Astrocyte (in vitro differentiated cells and primary cell): ENCODE measurements around the gene PRSS22. TPM values are rescaled to one million over a fixed set of nuclear protein-coding genes. Genes with fewer than 3 reads are reported as not detected.

Experiments used
- DNase-seq: peaks from one replicate; pipeline ENCODE4 v3.0.0-alpha.2; 2010; ENCODE audit warnings: low read depth
- FAIRE-seq: peaks from 2 replicates; lab custom pipeline; 2011; peaks lifted over from hg19 to GRCh38; lab: Jason Lieb, UNC
- H2AFZ ChIP-seq: 2 replicates; pipeline ENCODE4 v1.6.0; 2012; ENCODE audit warnings: low read depth, low read length, inconsistent platforms
- H3K27ac ChIP-seq: 2 replicates; pipeline ENCODE4 v1.5.1; 2011; ENCODE audit warnings: low read depth, low read length, inconsistent platforms
- H3K27me3 ChIP-seq: 2 replicates; pipeline ENCODE4 v1.6.0; 2011; ENCODE audit warnings: low read length, inconsistent platforms; ENCODE audit not compliant: insufficient read depth
- H3K36me3 ChIP-seq: 2 replicates; pipeline ENCODE4 v1.5.1; 2011; ENCODE audit warnings: low read length, inconsistent platforms; ENCODE audit not compliant: insufficient read depth
- H3K4me1 ChIP-seq: 2 replicates; pipeline ENCODE4 v1.5.1; 2011; ENCODE audit warnings: low read length, inconsistent platforms; ENCODE audit not compliant: insufficient read depth
- H3K4me2 ChIP-seq: 2 replicates; pipeline ENCODE4 v1.6.0; 2012; ENCODE audit warnings: low read length, inconsistent platforms
- H3K4me3 ChIP-seq: 2 replicates; pipeline ENCODE4 v1.5.1; 2011; ENCODE audit warnings: low read depth, mild to moderate bottlenecking, low read length, inconsistent platforms; ENCODE audit not compliant: insufficient read depth
- H3K79me2 ChIP-seq: 2 replicates; pipeline ENCODE4 v1.6.0; 2012; ENCODE audit warnings: mild to moderate bottlenecking, low read length, inconsistent platforms; ENCODE audit not compliant: insufficient read depth
- H3K9ac ChIP-seq: 2 replicates; pipeline ENCODE4 v1.6.0; 2012; ENCODE audit warnings: mild to moderate bottlenecking, low read length, inconsistent platforms
- H3K9me3 ChIP-seq: 2 replicates; pipeline ENCODE4 v1.5.1; 2012; ENCODE audit warnings: low read depth, mild to moderate bottlenecking, low read length, inconsistent platforms; ENCODE audit not compliant: insufficient read depth
- H4K20me1 ChIP-seq: 2 replicates; pipeline ENCODE4 v1.6.0; 2012; ENCODE audit warnings: low read length, inconsistent platforms; ENCODE audit not compliant: insufficient read depth
- H3K27ac Mint-ChIP-seq: one replicate; pipeline ENCODE4 v1.8.0; 2021; ENCODE audit warnings: mild to moderate bottlenecking, mixed read lengths; ENCODE audit not compliant: unreplicated experiment
- H3K27me3 Mint-ChIP-seq: one replicate; pipeline ENCODE4 v1.8.0; 2021; ENCODE audit warnings: low read depth, mixed read lengths; ENCODE audit not compliant: unreplicated experiment
- H3K36me3 Mint-ChIP-seq: one replicate; pipeline ENCODE4 v1.8.0; 2021; ENCODE audit warnings: low read depth, mixed read lengths; ENCODE audit not compliant: unreplicated experiment
- H3K4me1 Mint-ChIP-seq: one replicate; pipeline ENCODE4 v1.8.0; 2021; ENCODE audit warnings: low read depth, mixed read lengths; ENCODE audit not compliant: unreplicated experiment
- H3K4me3 Mint-ChIP-seq: one replicate; pipeline ENCODE4 v1.8.0; 2021; ENCODE audit warnings: mild to moderate bottlenecking, moderate library complexity, mixed read lengths; ENCODE audit not compliant: unreplicated experiment
- H3K9me3 Mint-ChIP-seq: one replicate; pipeline ENCODE4 v1.8.0; 2021; ENCODE audit warnings: mild to moderate bottlenecking, mixed read lengths; ENCODE audit not compliant: unreplicated experiment
- EZH2 ChIP-seq: IDR thresholded peaks from 2 replicates; pipeline ENCODE4 v1.6.1; 2012; ENCODE audit warnings: mild to moderate bottlenecking, low read length, inconsistent platforms; ENCODE audit not compliant: insufficient read depth
- total RNA-seq: library from RNA; stranded (reverse); gene quantifications from 2 replicates; pipeline ENCODE4 v1.2.1, GENCODE V29; 2021
- TF ChIP-seq, protein P1 (sequence below): IDR thresholded peaks from 2 replicates; pipeline ENCODE4 v1.5.1; 2011; ENCODE audit warnings: low read depth, mild to moderate bottlenecking, inconsistent platforms, low read length, moderate library complexity; ENCODE audit not compliant: insufficient read depth

Gene PRSS22
- total RNA-seq, 1 donor from 2014 or later, result 1.5 TPM

GRCh38 chr16:2828521-2828840 is 29.5 kb downstream of the PRSS22 start:
- no peak overlapping the region for H3K9ac ChIP-seq
- H3K9me3 Mint-ChIP-seq, result peaks cover 2% of the 10 kb centered on the region
- H3K36me3 ChIP-seq, result no peaks in the 10 kb centered on the region
- H3K27ac ChIP-seq, result no peak overlapping the region
- H3K4me3 ChIP-seq, result no peak overlapping the region
- H3K4me3 Mint-ChIP-seq, result no peak overlapping the region
- peaks cover 1% of the 10 kb centered on the region for H3K36me3 Mint-ChIP-seq
- H3K4me1 Mint-ChIP-seq, result peaks cover 7% of the 10 kb centered on the region
- no peak for FAIRE-seq
- TF ChIP-seq EZH2, result no peak
- TF ChIP-seq, protein P1, sequence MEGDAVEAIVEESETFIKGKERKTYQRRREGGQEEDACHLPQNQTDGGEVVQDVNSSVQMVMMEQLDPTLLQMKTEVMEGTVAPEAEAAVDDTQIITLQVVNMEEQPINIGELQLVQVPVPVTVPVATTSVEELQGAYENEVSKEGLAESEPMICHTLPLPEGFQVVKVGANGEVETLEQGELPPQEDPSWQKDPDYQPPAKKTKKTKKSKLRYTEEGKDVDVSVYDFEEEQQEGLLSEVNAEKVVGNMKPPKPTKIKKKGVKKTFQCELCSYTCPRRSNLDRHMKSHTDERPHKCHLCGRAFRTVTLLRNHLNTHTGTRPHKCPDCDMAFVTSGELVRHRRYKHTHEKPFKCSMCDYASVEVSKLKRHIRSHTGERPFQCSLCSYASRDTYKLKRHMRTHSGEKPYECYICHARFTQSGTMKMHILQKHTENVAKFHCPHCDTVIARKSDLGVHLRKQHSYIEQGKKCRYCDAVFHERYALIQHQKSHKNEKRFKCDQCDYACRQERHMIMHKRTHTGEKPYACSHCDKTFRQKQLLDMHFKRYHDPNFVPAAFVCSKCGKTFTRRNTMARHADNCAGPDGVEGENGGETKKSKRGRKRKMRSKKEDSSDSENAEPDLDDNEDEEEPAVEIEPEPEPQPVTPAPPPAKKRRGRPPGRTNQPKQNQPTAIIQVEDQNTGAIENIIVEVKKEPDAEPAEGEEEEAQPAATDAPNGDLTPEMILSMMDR, result no peak
- no peaks in the 10 kb centered on the region for H3K9me3 ChIP-seq
- no peak overlapping the region for H2AFZ ChIP-seq
- H3K79me2 ChIP-seq, result no peaks in the 10 kb centered on the region
- no peak for DNase-seq
- no peak overlapping the region for H3K27ac Mint-ChIP-seq
- peaks cover 4% of the 10 kb centered on the region for H3K4me1 ChIP-seq
- H3K27me3 ChIP-seq, result peaks cover 3% of the 10 kb centered on the region
- no peaks in the 10 kb centered on the region for H4K20me1 ChIP-seq
- H3K27me3 Mint-ChIP-seq, result peaks cover 8% of the 10 kb centered on the region
- H3K4me2 ChIP-seq, result no peak overlapping the region

GRCh38 chr16:2827831-2828520 is 30.0 kb downstream of the PRSS22 start:
- TF ChIP-seq, protein P1, result no peak
- no peak for TF ChIP-seq EZH2
- no peak for DNase-seq

DNA sequence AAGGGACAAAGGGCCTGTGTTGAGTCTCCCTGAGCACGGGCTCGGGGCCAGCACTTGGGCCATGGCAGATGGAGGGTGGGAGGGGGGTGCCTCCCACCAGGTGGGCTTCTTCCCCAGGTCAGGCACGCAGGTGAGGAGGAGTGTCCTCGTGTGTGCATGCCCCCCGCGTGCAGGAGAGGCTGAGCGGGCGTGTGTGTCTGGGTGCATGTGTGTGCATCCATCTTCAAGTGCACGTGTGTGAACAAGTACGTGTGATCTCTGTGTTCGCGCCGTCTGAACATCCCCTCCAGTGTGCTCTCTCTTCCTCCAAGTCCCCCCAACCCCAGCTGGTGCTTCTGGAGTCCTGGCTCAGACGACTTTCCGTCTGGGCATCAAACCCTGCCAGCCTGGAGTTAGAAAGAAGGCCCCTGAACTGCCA is 30.6 kb downstream of the PRSS22 start:
- no peak for FAIRE-seq
- no peak overlapping the region for H3K4me3 ChIP-seq
- no peaks in the 10 kb centered on the region for H4K20me1 ChIP-seq
- no peaks in the 10 kb centered on the region for H3K36me3 ChIP-seq
- Mint-ChIP-seq H3K27me3 (peaks cover 8% of the 10 kb centered on the region), H3K4me1 (peaks cover 7% of the 10 kb centered on the region), H3K4me3 (no peak overlapping the region), H3K27ac (no peak overlapping the region), H3K36me3 (peaks cover 1% of the 10 kb centered on the region), H3K9me3 (peaks cover 2% of the 10 kb centered on the region)
- peaks cover 4% of the 10 kb centered on the region for H3K4me1 ChIP-seq
- no peaks in the 10 kb centered on the region for H3K27me3 ChIP-seq
- no peak overlapping the region for H3K27ac ChIP-seq
- H3K9me3 ChIP-seq, result no peaks in the 10 kb centered on the region
- no peak overlapping the region for H2AFZ ChIP-seq
- DNase-seq, result no peak
- TF ChIP-seq, protein P1, result no peak
- TF ChIP-seq EZH2, result no peak
- no peak overlapping the region for H3K9ac ChIP-seq
- H3K79me2 ChIP-seq, result no peaks in the 10 kb centered on the region
- H3K4me2 ChIP-seq, result no peak overlapping the region

More at GRCh38 chr16:2827831-2828520, 30.0 kb downstream of the PRSS22 start:
- H3K27me3 Mint-ChIP-seq, result peaks cover 8% of the 10 kb centered on the region
- Histone ChIP-seq H2AFZ (no peak overlapping the region), H3K4me3 (no peak overlapping the region), H3K9me3 (no peaks in the 10 kb centered on the region), H3K27me3 (peaks cover 3% of the 10 kb centered on the region), H3K9ac (no peak overlapping the region), H3K36me3 (no peaks in the 10 kb centered on the region), H3K27ac (no peak overlapping the region), H3K4me2 (no peak overlapping the region), H3K79me2 (no peaks in the 10 kb centered on the region), H3K4me1 (peaks cover 4% of the 10 kb centered on the region), H4K20me1 (no peaks in the 10 kb centered on the region)
- H3K9me3 Mint-ChIP-seq, result peaks cover 2% of the 10 kb centered on the region
- no peak overlapping the region for H3K4me3 Mint-ChIP-seq
- no peak for FAIRE-seq
- no peak overlapping the region for H3K27ac Mint-ChIP-seq
- H3K4me1 Mint-ChIP-seq, result peaks cover 7% of the 10 kb centered on the region
- H3K36me3 Mint-ChIP-seq, result peaks cover 1% of the 10 kb centered on the region
